ENCODE data around the gene DENND2A.

DNA sequence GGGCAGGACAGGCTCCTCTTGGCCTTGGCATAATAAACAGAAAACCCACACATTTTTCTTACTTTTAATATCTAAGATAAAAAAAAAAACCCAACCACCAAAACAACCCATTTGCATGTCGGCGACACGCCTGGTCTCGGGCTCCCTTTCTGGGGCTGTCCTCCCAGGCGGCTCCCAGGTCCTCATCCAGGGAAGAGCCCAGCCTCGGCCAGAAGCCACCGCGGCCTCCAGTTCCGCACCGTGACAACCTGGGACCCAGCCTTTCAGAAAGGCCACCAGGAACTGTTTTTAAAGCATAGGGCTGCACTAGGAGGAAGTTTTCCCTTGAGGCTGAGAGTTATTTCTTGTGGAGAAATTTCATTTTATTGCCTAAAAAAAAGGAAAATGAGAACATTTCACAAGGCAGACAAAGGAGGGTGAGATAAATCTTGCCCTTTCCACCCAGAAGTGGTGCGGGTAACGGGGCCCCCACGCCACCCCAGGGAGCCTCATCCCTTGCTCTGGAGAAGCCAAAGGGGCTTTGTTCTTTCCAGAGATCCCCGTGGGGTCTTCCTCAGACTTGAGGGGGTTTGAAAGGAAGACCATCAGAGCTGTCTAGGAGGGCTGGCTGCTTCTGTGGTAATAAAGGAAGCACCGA lies 122.1 kb downstream of the DENND2A start:
- TF ChIP-seq, protein P1, sequence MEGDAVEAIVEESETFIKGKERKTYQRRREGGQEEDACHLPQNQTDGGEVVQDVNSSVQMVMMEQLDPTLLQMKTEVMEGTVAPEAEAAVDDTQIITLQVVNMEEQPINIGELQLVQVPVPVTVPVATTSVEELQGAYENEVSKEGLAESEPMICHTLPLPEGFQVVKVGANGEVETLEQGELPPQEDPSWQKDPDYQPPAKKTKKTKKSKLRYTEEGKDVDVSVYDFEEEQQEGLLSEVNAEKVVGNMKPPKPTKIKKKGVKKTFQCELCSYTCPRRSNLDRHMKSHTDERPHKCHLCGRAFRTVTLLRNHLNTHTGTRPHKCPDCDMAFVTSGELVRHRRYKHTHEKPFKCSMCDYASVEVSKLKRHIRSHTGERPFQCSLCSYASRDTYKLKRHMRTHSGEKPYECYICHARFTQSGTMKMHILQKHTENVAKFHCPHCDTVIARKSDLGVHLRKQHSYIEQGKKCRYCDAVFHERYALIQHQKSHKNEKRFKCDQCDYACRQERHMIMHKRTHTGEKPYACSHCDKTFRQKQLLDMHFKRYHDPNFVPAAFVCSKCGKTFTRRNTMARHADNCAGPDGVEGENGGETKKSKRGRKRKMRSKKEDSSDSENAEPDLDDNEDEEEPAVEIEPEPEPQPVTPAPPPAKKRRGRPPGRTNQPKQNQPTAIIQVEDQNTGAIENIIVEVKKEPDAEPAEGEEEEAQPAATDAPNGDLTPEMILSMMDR (IDR thresholded peaks at IDR 0.05; ENCODE audit: low read depth, low read length, poor library complexity, severe bottlenecking), result no peak
- no peak for TF ChIP-seq EZH2phosphoT487 (IDR thresholded peaks at IDR 0.05; ENCODE audit: borderline replicate concordance, low read length)

Data from DOHH2 (cell line).